ENCODE data around the gene CCDC92B.

GRCh38 chr17:2780931-2781454, 31.5 kb upstream of the CCDC92B start:
- TF ChIP-seq POLR2A (IDR thresholded peaks at IDR 0.05) (no peak), CTCF (IDR thresholded peaks at IDR 0.05) (no peak)

All from esophagus squamous epithelium (tissue), 4 donors.